BLaER1 treated with 17β-estradiol and CSF1 and Interleukin-3, amounts not matched to agents 10 nM and 100 nM (cell line): Measurements from ENCODE around the gene AFF1.

Experiments used
- H3K27ac ChIP-seq, 11 experiments: shearing (Covaris generic); formaldehyde crosslinking; 2 replicates each; pipeline ENCODE4 v1.8.1; 2022
- H3K27me3 ChIP-seq, 11 experiments: shearing (Covaris generic); formaldehyde crosslinking; 2 replicates each; pipeline ENCODE4 v1.8.1; 2022
- H3K36me3 ChIP-seq, 11 experiments: shearing (Covaris generic); formaldehyde crosslinking; 2 replicates each; pipeline ENCODE4 v1.8.1; 2022
- H3K4me1 ChIP-seq, 10 experiments: shearing (Covaris generic); formaldehyde crosslinking; 2 replicates each; pipeline ENCODE4 v1.8.1; 2022
- H3K4me2 ChIP-seq, 11 experiments: shearing (Covaris generic); formaldehyde crosslinking; 2 replicates each; pipeline ENCODE4 v1.8.1; 2022
- H3K4me3 ChIP-seq, 10 experiments: shearing (Covaris generic); formaldehyde crosslinking; 2 replicates each; pipeline ENCODE4 v1.8.1; 2022
- H3K9ac ChIP-seq, 11 experiments: shearing (Covaris generic); formaldehyde crosslinking; 2 replicates each; pipeline ENCODE4 v1.8.1; 2022
- H3K9me3 ChIP-seq, 11 experiments: shearing (Covaris generic); formaldehyde crosslinking; replicated peaks in 1 of 11; 2 replicates each; pipeline ENCODE4 v1.8.1; 2022
- H4K20me1 ChIP-seq, 11 experiments: shearing (Covaris generic); formaldehyde crosslinking; 2 replicates each; pipeline ENCODE4 v1.8.1; 2022
- Cebpa-rat ChIP-seq, 11 experiments: shearing (Covaris generic); IDR thresholded peaks; 2 replicates each; pipeline ENCODE4 v1.8.1; 2022

Gene AFF1

GRCh38 chr4:86942185-86942666, 7.4 kb downstream of the AFF1 start:
- Histone ChIP-seq H3K36me3 (peaks cover 0 to 15% (median 0%) of the 10 kb centered on the region in 11 experiments; a peak in 4 of 22 replicates), H3K9ac (peak overlapping the region in 2 of 11 experiments; percentile 1 to 19; a peak in 1 of 22 replicates), H3K9me3 (no peaks in the 10 kb centered on the region), H3K27ac (peak overlapping the region in 10 of 11 experiments; percentile 15 to 94 (median 90); a peak in 17 of 22 replicates), H3K4me1 (peaks cover 92 to 98% (median 94%) of the 10 kb centered on the region in 10 experiments), H4K20me1 (peaks cover 0 to 47% (median 0%) of the 10 kb centered on the region in 11 experiments; a peak in 6 of 22 replicates), H3K4me3 (no peak overlapping the region), H3K27me3 (no peaks in the 10 kb centered on the region), H3K4me2 (peak overlapping the region; percentile 79 to 97 (median 92))
- TF ChIP-seq Cebpa-rat (IDR thresholded peaks at IDR 0.05), result no peak

DNA sequence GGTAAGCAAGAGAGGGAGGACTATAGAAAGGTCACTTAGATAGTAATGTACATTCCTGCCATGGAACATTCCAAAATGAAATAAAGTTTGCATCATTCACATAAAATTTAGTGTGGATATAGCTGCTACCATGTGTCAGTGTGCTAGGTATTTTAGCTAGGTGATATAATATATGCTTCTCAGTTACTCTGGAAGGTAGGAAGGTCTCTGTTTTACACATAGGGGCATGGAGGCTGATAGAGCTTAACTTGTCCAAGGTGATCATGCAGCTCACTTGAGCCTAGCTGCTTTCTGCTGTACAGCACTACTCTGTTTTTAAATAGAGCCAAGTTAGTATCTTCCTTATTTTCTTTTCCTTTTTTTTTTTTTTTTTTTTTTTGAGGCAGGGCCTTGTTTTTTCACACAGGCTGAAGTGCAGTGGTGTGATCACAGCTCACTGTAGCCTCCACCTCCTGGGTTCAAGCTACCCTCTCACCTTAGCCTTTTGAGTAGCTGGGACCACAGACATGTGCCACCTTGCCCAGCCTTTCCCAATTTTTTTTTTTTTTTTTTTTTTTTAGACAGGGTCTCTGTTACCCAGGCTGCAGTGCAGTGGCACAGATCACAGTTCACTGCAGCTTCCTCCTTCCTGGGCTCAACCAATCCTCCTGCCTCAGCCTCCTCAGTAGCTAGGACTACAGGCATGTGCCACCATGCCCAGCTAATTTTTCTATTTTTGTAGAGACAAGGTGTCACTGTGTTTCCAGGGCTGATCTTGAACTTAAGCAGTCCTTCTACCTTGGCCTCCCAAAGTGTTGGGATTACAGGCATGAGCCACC, 10.4 kb downstream of the AFF1 start:
- Histone ChIP-seq H3K27me3 (no peaks in the 10 kb centered on the region), H3K4me2 (peak overlapping the region; percentile 79 to 97 (median 92)), H4K20me1 (peaks cover 0 to 66% (median 0%) of the 10 kb centered on the region in 11 experiments; a peak in 7 of 22 replicates), H3K4me1 (peaks cover 88 to 98% (median 95%) of the 10 kb centered on the region in 10 experiments), H3K9ac (peak overlapping the region; percentile 18 to 74 (median 60); a peak in 15 of 22 replicates), H3K9me3 (no peaks in the 10 kb centered on the region), H3K27ac (peak overlapping the region; percentile 28 to 94 (median 90); a peak in 21 of 22 replicates), H3K4me3 (peak overlapping the region in 1 of 10 experiments; percentile 12; a peak in 1 of 20 replicates), H3K36me3 (peaks cover 6 to 37% (median 17%) of the 10 kb centered on the region in 11 experiments; a peak in 19 of 22 replicates)
- no peak for TF ChIP-seq Cebpa-rat (IDR thresholded peaks at IDR 0.05)

DNA sequence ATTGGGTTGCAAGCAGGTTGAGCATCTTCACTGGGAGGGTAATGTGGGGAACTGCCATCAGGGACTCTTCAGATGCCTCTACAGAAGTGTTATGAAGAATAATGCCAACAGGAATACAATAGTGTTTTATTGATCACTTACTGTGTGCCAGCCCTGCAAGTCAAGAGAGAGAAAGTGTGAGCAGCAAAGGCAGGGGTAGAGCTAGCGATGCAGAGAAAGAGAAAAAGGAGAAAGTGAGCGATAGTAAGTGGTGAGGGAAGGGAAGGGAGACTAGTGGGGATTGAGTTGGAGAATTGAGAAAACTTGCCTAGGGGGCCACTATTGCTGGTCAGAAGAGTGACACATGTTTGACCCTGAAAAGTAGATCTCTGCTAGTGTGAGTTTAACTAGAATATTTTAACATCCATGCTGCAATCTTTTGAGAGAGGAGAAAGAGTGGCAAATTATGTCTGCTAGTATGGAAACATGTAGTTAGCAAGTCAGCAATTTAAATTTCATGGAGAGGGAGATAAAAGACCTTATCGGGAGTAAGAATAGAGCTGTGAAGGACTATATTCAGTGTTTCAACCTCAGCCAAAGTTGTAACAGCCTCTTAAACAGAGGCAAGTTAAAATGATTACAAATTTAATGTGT, 12.2 kb downstream of the AFF1 start:
- Histone ChIP-seq H4K20me1 (peaks cover 0 to 78% (median 0%) of the 10 kb centered on the region in 11 experiments; a peak in 7 of 22 replicates), H3K27ac (peak overlapping the region in 10 of 11 experiments; percentile 25 to 90 (median 82); a peak in 19 of 22 replicates), H3K4me1 (peaks cover 82 to 98% (median 95%) of the 10 kb centered on the region in 10 experiments), H3K9ac (peak overlapping the region in 10 of 11 experiments; percentile 39 to 77 (median 60); a peak in 17 of 22 replicates), H3K27me3 (no peaks in the 10 kb centered on the region), H3K36me3 (peaks cover 7 to 45% (median 21%) of the 10 kb centered on the region in 11 experiments; a peak in 19 of 22 replicates), H3K4me3 (peak overlapping the region in 2 of 10 experiments; percentile 8 to 18; a peak in 4 of 20 replicates), H3K9me3 (no peaks in the 10 kb centered on the region), H3K4me2 (peak overlapping the region; percentile 68 to 93 (median 75))
- TF ChIP-seq Cebpa-rat (IDR thresholded peaks at IDR 0.05), result no peak

DNA sequence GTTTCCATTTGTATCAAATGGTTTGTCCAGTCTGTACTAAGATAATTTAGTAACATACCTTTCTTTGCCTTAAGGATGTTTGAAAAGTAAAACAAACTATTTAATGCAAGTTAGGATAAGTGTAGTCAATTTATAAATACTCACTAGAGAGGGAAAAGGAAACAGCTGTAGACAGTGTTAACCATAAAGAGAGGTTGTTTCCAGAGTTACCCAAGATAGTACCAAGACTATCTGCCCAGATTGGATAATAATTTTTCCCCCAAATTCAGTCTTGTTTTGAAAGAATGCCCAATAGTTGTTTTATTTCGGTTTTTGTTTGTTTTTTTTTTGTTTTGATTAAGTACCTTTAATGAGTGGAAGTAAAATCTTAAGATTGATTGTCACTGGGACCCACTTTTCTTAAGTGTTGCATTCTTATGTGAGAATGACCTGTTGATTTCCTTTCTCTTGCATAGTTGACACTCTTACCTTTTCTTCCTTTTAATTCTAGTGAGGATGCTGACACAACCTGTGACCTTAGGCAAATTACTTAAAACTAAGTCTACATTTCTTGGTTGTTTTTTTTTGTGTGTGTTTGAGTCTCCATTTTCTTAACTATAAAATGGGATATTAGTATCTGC, 12.8 kb downstream of the AFF1 start:
- peak overlapping the region in 10 of 11 experiments; percentile 25 to 90 (median 82); a peak in 19 of 22 replicates for H3K27ac ChIP-seq
- H4K20me1 ChIP-seq, result peaks cover 0 to 78% (median 0%) of the 10 kb centered on the region in 11 experiments; a peak in 7 of 22 replicates
- H3K4me2 ChIP-seq, result peak overlapping the region; percentile 68 to 93 (median 75)
- peak overlapping the region in 9 of 11 experiments; percentile 39 to 77 (median 61); a peak in 16 of 22 replicates for H3K9ac ChIP-seq
- peak overlapping the region in 4 of 10 experiments; percentile 8 to 33 (median 14); a peak in 4 of 20 replicates for H3K4me3 ChIP-seq
- H3K36me3 ChIP-seq, result peaks cover 7 to 45% (median 22%) of the 10 kb centered on the region in 11 experiments; a peak in 19 of 22 replicates
- H3K9me3 ChIP-seq, result no peaks in the 10 kb centered on the region
- H3K27me3 ChIP-seq, result no peaks in the 10 kb centered on the region
- peak in 1 of 11 experiments; percentile 15; a peak in 1 of 22 replicates for TF ChIP-seq Cebpa-rat (IDR thresholded peaks at IDR 0.05)
- peaks cover 75 to 98% (median 90%) of the 10 kb centered on the region in 10 experiments for H3K4me1 ChIP-seq

DNA sequence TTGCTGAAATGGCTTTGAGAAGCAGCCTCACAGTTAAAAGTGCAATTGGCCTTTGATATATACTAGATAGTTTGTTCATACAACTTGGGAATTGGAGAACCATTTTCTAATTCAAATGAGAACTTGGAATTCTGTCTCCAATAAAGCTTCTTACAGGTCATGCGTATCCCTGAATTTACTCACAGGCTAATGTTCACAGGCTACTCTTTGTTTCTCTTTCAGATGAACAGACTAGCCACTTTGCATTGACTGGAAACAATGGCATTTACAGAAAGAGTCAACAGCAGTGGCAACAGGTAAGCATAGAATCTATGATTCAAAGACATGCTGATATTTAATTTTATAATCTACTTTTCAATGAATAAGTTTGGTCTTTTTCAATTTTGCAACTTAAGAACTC, 13.5 kb downstream of the AFF1 start:
- Histone ChIP-seq H3K27ac (peak overlapping the region in 10 of 11 experiments; percentile 25 to 90 (median 82); a peak in 19 of 22 replicates), H3K4me3 (peak overlapping the region in 1 of 10 experiments; percentile 10; a peak in 1 of 20 replicates), H3K9ac (peak overlapping the region in 7 of 11 experiments; percentile 41 to 77 (median 70); a peak in 12 of 22 replicates)

DNA sequence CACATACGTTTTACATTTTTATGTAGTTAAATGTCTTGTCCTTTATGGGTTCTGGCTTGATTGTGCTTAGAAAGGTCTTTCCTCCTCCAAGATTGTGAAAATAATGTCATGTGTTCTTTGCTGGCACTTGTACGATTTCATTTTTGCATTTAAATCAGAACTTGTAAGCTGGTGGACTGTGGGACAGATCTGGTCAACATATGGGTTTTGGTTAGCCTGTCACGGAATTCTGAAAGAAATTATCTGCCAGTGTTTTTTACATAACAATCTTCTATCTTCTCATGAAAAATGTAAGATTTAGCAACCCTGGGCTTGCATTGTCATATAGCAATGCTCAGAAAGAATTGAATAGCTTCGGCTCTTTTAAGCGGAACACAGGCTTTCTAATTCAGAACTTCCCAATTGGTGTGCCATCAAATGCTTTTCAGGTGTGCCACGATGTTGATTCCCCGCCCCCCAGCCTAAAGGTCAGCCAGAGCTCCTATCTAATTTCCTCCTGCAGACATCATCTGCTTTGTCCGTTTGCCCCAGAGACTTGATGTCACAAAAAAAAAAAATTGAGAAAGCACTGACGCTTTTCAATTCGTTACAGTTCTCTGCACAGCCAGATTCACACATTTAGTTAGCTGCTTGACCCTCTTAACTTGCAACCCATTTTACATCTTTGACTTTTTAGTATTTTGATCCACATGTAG, 16.2 kb downstream of the AFF1 start:
- H4K20me1 ChIP-seq, result peaks cover 0 to 72% (median 0%) of the 10 kb centered on the region in 11 experiments; a peak in 5 of 22 replicates
- TF ChIP-seq Cebpa-rat (IDR thresholded peaks at IDR 0.05), result no peak
- H3K27ac ChIP-seq, result peak overlapping the region in 8 of 11 experiments; percentile 26 to 70 (median 48); a peak in 15 of 22 replicates
- peaks cover 22 to 77% (median 43%) of the 10 kb centered on the region in 11 experiments; a peak in 21 of 22 replicates for H3K36me3 ChIP-seq
- H3K4me2 ChIP-seq, result peak overlapping the region; percentile 40 to 83 (median 67)
- H3K9me3 ChIP-seq, result no peaks in the 10 kb centered on the region
- H3K9ac ChIP-seq, result peak overlapping the region in 9 of 11 experiments; percentile 6 to 62 (median 35); a peak in 12 of 22 replicates
- H3K4me3 ChIP-seq, result peak overlapping the region in 3 of 10 experiments; percentile 6 to 35 (median 15); a peak in 3 of 20 replicates
- no peaks in the 10 kb centered on the region for H3K27me3 ChIP-seq
- peaks cover 52 to 94% (median 70%) of the 10 kb centered on the region in 10 experiments for H3K4me1 ChIP-seq

More for the DNA sequence above, 13.5 kb downstream of the AFF1 start:
- H3K27me3 ChIP-seq, result no peaks in the 10 kb centered on the region
- peaks cover 10 to 50% (median 24%) of the 10 kb centered on the region in 11 experiments; a peak in 20 of 22 replicates for H3K36me3 ChIP-seq
- peaks cover 0 to 74% (median 0%) of the 10 kb centered on the region in 11 experiments; a peak in 7 of 22 replicates for H4K20me1 ChIP-seq
- H3K4me2 ChIP-seq, result peak overlapping the region; percentile 68 to 93 (median 75); a peak in 21 of 22 replicates
- H3K9me3 ChIP-seq, result no peaks in the 10 kb centered on the region
- no peak for TF ChIP-seq Cebpa-rat (IDR thresholded peaks at IDR 0.05)
- H3K4me1 ChIP-seq, result peaks cover 69 to 94% (median 84%) of the 10 kb centered on the region in 10 experiments

GRCh38 chr4:86955888-86956451, 21.2 kb downstream of the AFF1 start:
- no peak for TF ChIP-seq Cebpa-rat (IDR thresholded peaks at IDR 0.05)
- Histone ChIP-seq H3K9me3 (no peaks in the 10 kb centered on the region; a peak in 1 of 22 replicates), H3K9ac (no peak overlapping the region), H3K27me3 (no peaks in the 10 kb centered on the region), H3K4me2 (peak overlapping the region; percentile 6 to 92 (median 52); a peak in 19 of 22 replicates), H3K4me1 (peaks cover 64 to 97% (median 77%) of the 10 kb centered on the region in 10 experiments), H3K27ac (peak overlapping the region in 3 of 11 experiments; percentile 2 to 92 (median 84); a peak in 3 of 22 replicates), H4K20me1 (peaks cover 0 to 69% (median 0%) of the 10 kb centered on the region in 11 experiments; a peak in 2 of 22 replicates), H3K36me3 (peaks cover 18 to 66% (median 36%) of the 10 kb centered on the region in 11 experiments; a peak in 18 of 22 replicates), H3K4me3 (no peak overlapping the region)
